IPS DF 6.9 (cell line): ENCODE data around the gene GALNT7.

Experiments used
- DNase-seq: peaks from one replicate; pipeline ENCODE4 v3.0.0-alpha.2; 2013; ENCODE audit warnings: low read depth, low spot score
- H3K27ac ChIP-seq: one replicate; pipeline ENCODE4 v1.5.1; 2013; ENCODE audit warnings: low read length, control low read depth
- H3K27me3 ChIP-seq: 2 replicates; pipeline ENCODE4 v1.6.1; 2013; ENCODE audit warnings: mild to moderate bottlenecking, low read length; ENCODE audit not compliant: control insufficient read depth, insufficient read depth
- H3K36me3 ChIP-seq: 2 replicates; pipeline ENCODE4 v1.6.1; 2013; ENCODE audit warnings: low read length; ENCODE audit not compliant: control insufficient read depth, insufficient read depth
- H3K4me1 ChIP-seq: 2 replicates; pipeline ENCODE4 v1.6.1; 2013; ENCODE audit warnings: low read length; ENCODE audit not compliant: control insufficient read depth, insufficient read depth
- H3K4me3 ChIP-seq: 2 replicates; pipeline ENCODE4 v1.5.1; 2013; ENCODE audit warnings: mild to moderate bottlenecking, low read length
- H3K9me3 ChIP-seq: 2 replicates; pipeline ENCODE4 v1.6.1; 2013; ENCODE audit warnings: low read length, inconsistent platforms; ENCODE audit not compliant: control insufficient read depth, insufficient read depth
- WGBS: extraction: QIAGEN DNeasy Blood & Tissue Kit; methylation state at CpG from one replicate; pipeline ENCODE4 v1.1.7; 2013; ENCODE audit warnings: mixed read lengths, missing lambda C conversion rate; ENCODE audit not compliant: insufficient read length, insufficient coverage; 5-methylcytosine and 5-hydroxymethylcytosine counted together

GALNT7 gene

DNA sequence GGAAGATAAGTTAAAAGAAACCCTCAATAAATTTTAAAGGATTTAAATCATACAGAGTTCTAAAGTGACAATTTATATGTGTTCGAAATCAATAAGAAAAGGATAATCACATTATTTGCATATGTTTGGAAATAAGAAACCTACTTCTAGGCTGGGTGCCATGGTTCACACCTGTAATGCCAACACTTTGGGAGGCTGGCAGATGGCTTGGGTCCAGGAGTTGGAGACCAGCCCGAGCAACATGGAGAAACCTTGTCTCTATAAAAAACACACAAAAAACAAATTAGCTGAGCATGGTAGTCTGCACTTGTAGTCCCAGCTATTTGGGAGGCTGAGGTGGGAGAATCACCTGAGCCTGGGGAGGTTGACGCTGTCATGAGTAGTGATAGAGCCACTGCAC, 194.1 kb downstream of the GALNT7 start:
- no peak overlapping the region for H3K27ac ChIP-seq
- no peak for DNase-seq
- no peaks in the 10 kb centered on the region for H3K27me3 ChIP-seq
- H3K9me3 ChIP-seq, result no peaks in the 10 kb centered on the region
- no peaks in the 10 kb centered on the region for H3K36me3 ChIP-seq
- no CpG with 5 or more reads among the region's 3 CpGs for WGBS
- no peak overlapping the region for H3K4me3 ChIP-seq
- no peaks in the 10 kb centered on the region; the same call in 1 of the 2 replicates for H3K4me1 ChIP-seq

DNA sequence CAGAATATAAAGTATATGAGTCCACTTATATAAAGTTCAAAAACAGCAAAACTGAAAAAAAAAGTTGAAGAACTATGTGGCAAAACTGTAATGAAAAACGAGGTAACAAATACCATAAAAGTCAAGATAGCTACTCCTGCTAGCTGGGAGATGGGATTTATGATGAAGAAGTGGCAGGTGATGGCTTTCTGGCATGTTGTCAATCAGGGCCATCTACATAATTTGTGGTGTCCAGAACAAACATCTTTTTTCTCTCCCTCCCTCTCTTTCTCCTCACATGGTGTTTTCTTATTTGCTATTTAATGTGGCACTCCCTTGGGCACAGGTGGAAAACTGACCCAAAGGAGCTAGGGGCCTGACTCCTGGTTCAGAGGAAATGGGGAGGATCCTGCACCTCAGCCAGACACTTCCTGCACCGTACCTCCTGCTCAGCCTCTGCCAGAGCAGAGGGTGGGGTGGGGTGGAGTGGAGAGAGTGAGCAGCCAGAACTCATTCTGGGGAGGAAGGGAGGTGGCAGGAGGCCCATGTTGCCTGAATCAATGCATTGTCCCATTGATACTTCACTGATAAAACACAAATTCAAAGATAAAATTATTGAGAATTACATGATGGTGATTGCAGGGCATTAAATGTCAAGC, 196.9 kb downstream of the GALNT7 start:
- H3K36me3 ChIP-seq, result no peaks in the 10 kb centered on the region
- WGBS, result no CpG with 5 or more reads among the region's 2 CpGs
- H3K4me3 ChIP-seq, result no peak overlapping the region
- no peaks in the 10 kb centered on the region for H3K9me3 ChIP-seq
- no peak for DNase-seq
- no peak overlapping the region for H3K27ac ChIP-seq
- no peaks in the 10 kb centered on the region; the same call in none of the 2 replicates for H3K4me1 ChIP-seq
- H3K27me3 ChIP-seq, result no peaks in the 10 kb centered on the region

DNA sequence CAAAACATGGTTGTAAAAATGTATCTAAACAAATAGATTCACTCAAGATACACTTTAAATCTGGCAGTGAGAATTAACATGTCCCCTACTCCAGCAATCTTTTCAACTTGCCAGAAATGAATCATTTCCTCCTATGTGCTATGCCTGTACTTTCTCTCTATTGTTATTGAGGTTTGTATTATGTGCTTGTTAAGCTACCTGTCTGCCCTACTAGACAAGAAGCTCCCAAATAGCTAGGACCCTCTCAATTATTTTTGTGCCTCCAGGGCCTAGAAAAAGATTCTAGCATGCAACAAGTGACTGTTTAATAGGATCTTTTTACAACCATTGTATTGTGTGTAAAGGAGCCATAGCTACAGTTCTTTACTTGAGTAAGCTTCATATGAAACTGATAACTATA, 198.7 kb downstream of the GALNT7 start:
- no peak for DNase-seq
- H3K4me3 ChIP-seq, result no peak overlapping the region
- no peak overlapping the region for H3K27ac ChIP-seq
- no peaks in the 10 kb centered on the region for H3K36me3 ChIP-seq
- H3K9me3 ChIP-seq, result no peaks in the 10 kb centered on the region
- H3K4me1 ChIP-seq, result no peaks in the 10 kb centered on the region; the same call in none of the 2 replicates
- H3K27me3 ChIP-seq, result no peaks in the 10 kb centered on the region

DNA sequence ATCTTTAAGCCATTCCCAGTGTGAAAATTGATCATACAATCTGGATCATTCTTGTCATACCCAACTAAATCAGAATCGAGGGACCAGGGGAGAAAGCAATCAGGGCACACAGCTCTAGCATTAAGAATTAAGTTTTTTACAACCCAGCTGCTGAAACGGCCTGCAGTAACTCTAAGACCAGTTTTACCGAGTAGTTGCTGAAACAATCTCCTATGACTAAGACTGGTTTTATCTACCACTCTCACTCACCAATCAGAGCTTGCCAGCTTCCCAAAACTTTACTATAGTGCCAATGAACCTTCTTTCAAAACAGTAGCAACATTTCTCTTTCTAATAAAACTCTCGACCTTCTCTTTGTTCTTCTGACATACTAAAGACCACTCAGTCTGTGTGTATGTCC, 199.3 kb downstream of the GALNT7 start:
- no peak overlapping the region for H3K4me3 ChIP-seq
- no peaks in the 10 kb centered on the region for H3K9me3 ChIP-seq
- no peaks in the 10 kb centered on the region; the same call in 1 of the 2 replicates for H3K4me1 ChIP-seq
- H3K27ac ChIP-seq, result no peak overlapping the region
- 100% methylated on average over 1 of the region's 4 CpGs for WGBS
- no peaks in the 10 kb centered on the region for H3K36me3 ChIP-seq
- no peaks in the 10 kb centered on the region for H3K27me3 ChIP-seq
- DNase-seq, result no peak

DNA sequence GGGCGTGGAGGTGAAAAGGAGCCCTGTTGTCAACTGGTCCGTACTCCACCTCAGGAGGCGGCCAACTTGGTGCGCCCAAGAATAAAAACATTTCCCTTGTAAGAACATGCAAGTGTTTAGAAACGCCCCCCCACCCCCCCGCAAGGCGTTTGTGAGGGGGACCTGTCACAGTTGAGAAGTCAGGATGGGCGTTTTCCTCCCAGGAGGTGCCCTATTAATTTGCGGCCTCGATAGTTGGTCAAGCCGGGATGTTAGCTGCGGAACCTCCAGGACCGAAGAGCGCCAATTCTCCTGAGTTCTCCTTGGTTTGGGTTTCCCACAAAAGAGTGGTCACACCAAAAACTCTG, 201.5 kb downstream of the GALNT7 start:
- DNase-seq, result no peak
- Histone ChIP-seq H3K4me1 (no peaks in the 10 kb centered on the region; the same call in 1 of the 2 replicates), H3K4me3 (peak overlapping the region; percentile 62; the same call in 1 of the 2 replicates), H3K9me3 (no peaks in the 10 kb centered on the region), H3K27ac (no peak overlapping the region), H3K27me3 (no peaks in the 10 kb centered on the region), H3K36me3 (no peaks in the 10 kb centered on the region)
- no CpG with 5 or more reads among the region's 14 CpGs for WGBS

DNA sequence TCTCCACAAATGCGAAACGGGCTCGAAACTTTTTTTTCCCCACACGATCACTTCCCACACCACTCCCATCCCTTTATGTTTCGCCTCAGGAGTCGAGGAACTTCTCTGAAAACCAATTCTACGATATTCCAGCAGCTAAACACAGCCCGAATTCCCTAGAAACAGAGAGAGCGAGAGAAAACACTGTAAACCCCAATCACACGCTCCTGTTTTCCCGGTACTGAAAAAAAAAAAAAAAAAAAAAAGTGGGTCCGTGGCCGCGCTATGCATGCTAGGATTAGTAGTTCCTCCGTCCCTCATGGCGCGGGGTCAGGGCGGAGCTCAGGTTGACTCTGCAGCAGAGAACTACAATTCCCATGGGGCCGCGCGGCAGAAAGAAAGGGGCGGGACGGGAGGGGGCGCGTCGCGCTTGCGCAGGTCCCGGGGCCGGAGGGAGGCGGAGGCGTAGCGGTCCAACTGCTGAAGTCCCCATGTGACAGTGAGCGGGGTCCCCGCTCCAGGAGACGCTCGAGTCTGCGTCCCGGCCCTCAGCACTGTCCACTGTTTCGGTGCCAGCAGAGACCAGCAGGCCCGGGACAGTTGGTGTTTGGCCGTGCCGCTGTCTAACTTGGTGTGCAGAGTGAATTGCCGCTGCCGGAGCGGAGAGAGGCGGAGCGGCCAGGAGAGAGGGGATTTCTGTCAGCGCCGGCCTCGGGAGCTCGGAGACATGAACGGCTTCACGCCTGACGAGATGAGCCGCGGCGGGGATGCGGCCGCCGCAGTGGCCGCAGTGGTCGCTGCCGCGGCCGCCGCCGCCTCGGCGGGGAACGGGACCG, 202.1 kb downstream of the GALNT7 start, which contains the start of gene SAP30:
Gene SAP30 (plus strand): TSS at position 478 of the 815 bp plus-strand sequence. CDS start 229 bp downstream, at position 707.
- no peaks in the 10 kb centered on the region for H3K36me3 ChIP-seq
- DNase-seq, result peak; percentile 89
- H3K4me1 ChIP-seq, result no peaks in the 10 kb centered on the region; the same call in 1 of the 2 replicates
- H3K27me3 ChIP-seq, result no peaks in the 10 kb centered on the region
- no peaks in the 10 kb centered on the region for H3K9me3 ChIP-seq
- no peak within 1 kb of the TSS for H3K27ac ChIP-seq
- peak within 1 kb of the TSS; percentile 67 for H3K4me3 ChIP-seq
- no CpG with 5 or more reads among the region's 72 CpGs for WGBS

DNA sequence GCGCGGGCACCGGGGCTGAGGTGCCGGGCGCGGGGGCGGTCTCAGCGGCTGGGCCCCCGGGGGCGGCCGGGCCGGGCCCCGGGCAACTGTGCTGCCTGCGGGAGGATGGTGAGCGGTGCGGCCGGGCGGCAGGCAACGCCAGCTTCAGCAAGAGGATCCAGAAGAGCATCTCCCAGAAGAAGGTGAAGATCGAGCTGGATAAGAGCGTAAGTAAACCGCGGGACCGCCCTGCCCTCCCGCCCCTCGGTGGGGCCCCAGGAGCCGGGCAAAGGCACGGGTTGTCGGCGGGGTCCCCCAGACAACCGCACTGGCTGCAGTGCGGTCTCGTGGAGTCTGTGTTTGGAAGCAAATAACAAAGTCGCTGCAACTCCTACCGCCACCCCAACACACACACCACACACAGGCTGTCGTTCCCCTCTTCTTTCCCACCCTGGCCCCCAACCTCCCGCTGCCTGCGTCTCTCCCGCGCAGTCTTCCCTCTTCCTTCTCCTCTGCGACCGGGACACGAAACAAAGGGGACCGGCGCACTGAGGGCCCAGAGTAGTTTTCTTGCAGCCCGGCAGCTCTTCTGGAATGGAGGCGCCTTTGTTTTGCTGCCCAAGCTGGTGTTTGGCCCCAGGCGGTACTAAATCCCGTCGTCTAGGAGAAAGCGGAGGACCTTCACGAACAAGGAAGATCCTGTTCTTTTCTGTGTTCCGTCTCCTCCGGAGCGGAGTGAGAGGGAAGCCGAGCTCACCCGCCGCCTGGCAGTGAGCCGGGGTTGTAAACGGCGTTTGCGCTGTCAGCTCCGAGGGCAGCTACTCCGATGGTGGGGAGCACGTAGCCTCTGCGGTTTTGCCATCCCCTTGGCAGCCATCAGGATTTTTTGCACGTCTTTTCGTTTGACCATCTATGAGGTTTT, 202.9 kb downstream of the GALNT7 start:
- peak overlapping the region; percentile 67 for H3K4me3 ChIP-seq
- no peaks in the 10 kb centered on the region for H3K27me3 ChIP-seq
- WGBS, result no CpG with 5 or more reads among the region's 68 CpGs
- no peak overlapping the region for H3K27ac ChIP-seq
- no peaks in the 10 kb centered on the region for H3K36me3 ChIP-seq
- no peak for DNase-seq
- no peaks in the 10 kb centered on the region; the same call in 1 of the 2 replicates for H3K4me1 ChIP-seq
- H3K9me3 ChIP-seq, result no peaks in the 10 kb centered on the region
